Endothelial cell of umbilical vein (primary cell): ENCODE results near the gene CRKL.

Experiments used
- CTCF ChIP-seq, 2 donors: IDR thresholded peaks; 1 replicate in 1 of 2; 2 replicates in 1 of 2; pipeline ENCODE4 v1.5.1; 2011; ENCODE audit warnings: low read length in 2 of 2, mild to moderate bottlenecking in 2 of 2, moderate library complexity in 2 of 2, control low read depth in 1 of 2, inconsistent platforms in 1 of 2, low read depth in 1 of 2; ENCODE audit not compliant: insufficient read depth in 1 of 2; ENCODE audit errors: extremely low read depth in 1 of 2
- EZH2 ChIP-seq: IDR thresholded peaks from 2 replicates; pipeline ENCODE4 v1.6.1; 2012; ENCODE audit warnings: borderline replicate concordance, low read depth, mild to moderate bottlenecking, moderate library complexity, low read length, inconsistent platforms; ENCODE audit not compliant: severe bottlenecking
- JUN ChIP-seq: IDR thresholded peaks from 2 replicates; pipeline ENCODE4 v1.6.1; 2011; ENCODE audit warnings: borderline replicate concordance, low read depth; ENCODE audit not compliant: insufficient read length, insufficient read depth
- MAX ChIP-seq: IDR thresholded peaks from 2 replicates; pipeline ENCODE4 v1.6.1; 2011; ENCODE audit not compliant: insufficient read depth, insufficient read length
- MYC ChIP-seq: IDR thresholded peaks from one replicate; pipeline ENCODE4 v1.6.1; 2011; ENCODE audit warnings: mild to moderate bottlenecking, low read depth, low read length
- POLR2A ChIP-seq: IDR thresholded peaks from 2 replicates; pipeline ENCODE4 v1.6.1; 2012; ENCODE audit warnings: low read depth, mild to moderate bottlenecking, control low read depth, low read length
- POLR2AphosphoS5 ChIP-seq: IDR thresholded peaks from 2 replicates; pipeline ENCODE4 v1.6.1; 2012; ENCODE audit warnings: low read depth, mild to moderate bottlenecking, control low read depth, low read length, moderate library complexity; ENCODE audit not compliant: insufficient read depth

GRCh38 chr22:20890975-20891374, 26.2 kb upstream of the CRKL start:
- TF ChIP-seq POLR2AphosphoS5 (no peak), CTCF (IDR thresholded peaks at IDR 0.05; ENCODE audit: extremely low read depth in 1 of 2, insufficient read depth in 1 of 2, low read depth in 1 of 2, low read length in 2 of 2) (no peak), POLR2A (no peak), EZH2 (no peak), MAX (no peak), MYC (no peak), JUN (no peak)
